HFFc6 (cell line): ENCODE results near the gene PCCA. TPM values are rescaled to one million over a fixed set of nuclear protein-coding genes. Genes with fewer than 3 reads are reported as not detected.

ENCODE experiments used
- DNase-seq: peaks from one replicate; pipeline ENCODE4 v3.0.0-alpha.2; 2018
- H3K27ac Mint-ChIP-seq: 2 replicates; pipeline ENCODE4 v1.8.0; 2020; ENCODE audit warnings: mild to moderate bottlenecking, mixed read lengths
- H3K27me3 Mint-ChIP-seq: 2 replicates; pipeline ENCODE4 v1.8.0; 2021; ENCODE audit warnings: mild to moderate bottlenecking, moderate library complexity, mixed read lengths; ENCODE audit not compliant: insufficient read depth
- H3K36me3 Mint-ChIP-seq: 2 replicates; pipeline ENCODE4 v1.8.0; 2021; ENCODE audit warnings: low read depth, mixed read lengths
- H3K4me1 Mint-ChIP-seq: 2 replicates; pipeline ENCODE4 v1.8.0; 2020; ENCODE audit warnings: low read depth, mixed read lengths
- H3K4me3 Mint-ChIP-seq: 2 replicates; pipeline ENCODE4 v1.8.0; 2020; ENCODE audit warnings: mild to moderate bottlenecking, moderate library complexity, mixed read lengths
- H3K9me3 Mint-ChIP-seq: 2 replicates; pipeline ENCODE4 v1.8.0; 2020; ENCODE audit warnings: mild to moderate bottlenecking, mixed read lengths
- CTCF ChIP-seq: fragments of 200-600 bp; sonication (generic); IDR thresholded peaks from 2 replicates; pipeline ENCODE4 v1.5.0; 2021; ENCODE audit warnings: antibody characterized with exemption, mild to moderate bottlenecking
- total RNA-seq, 6 experiments: library from RNA; stranded (reverse); fragmentation: NEBNext Ultra II Directional; extraction: Animal tissue kit (Norgen Biotek cat#: 25700); gene quantifications; 2 replicates in 1 of 6; 3 replicates in 5 of 6; pipeline ENCODE4 v1.2.3, GENCODE V29; 2021

The PCCA gene
- total RNA-seq, 6 experiments from 2014 or later = 12.9 to 16.9 (median 14.7) TPM

- DNase-seq = no peak
- H3K4me1 Mint-ChIP-seq = peaks cover 7% of the 10 kb centered on the region; the same call in 1 of the 2 replicates
- no peaks in the 10 kb centered on the region for H3K9me3 Mint-ChIP-seq
- no peak for TF ChIP-seq CTCF
- H3K36me3 Mint-ChIP-seq = peaks cover 9% of the 10 kb centered on the region
- H3K4me3 Mint-ChIP-seq = no peak overlapping the region
- H3K27ac Mint-ChIP-seq = no peak overlapping the region
- H3K27me3 Mint-ChIP-seq = peaks cover 5% of the 10 kb centered on the region
Observed at GRCh38 chr13:100534147-100534843, 445.4 kb downstream of the PCCA start.

GRCh38 chr13:100534911-100535310, 446.0 kb downstream of the PCCA start:
- peaks cover 7% of the 10 kb centered on the region; the same call in 1 of the 2 replicates for H3K4me1 Mint-ChIP-seq
- DNase-seq = no peak

GRCh38 chr13:100535426-100536135, 446.7 kb downstream of the PCCA start:
- H3K4me3 Mint-ChIP-seq = no peak overlapping the region
- H3K27me3 Mint-ChIP-seq = peaks cover 5% of the 10 kb centered on the region
- peaks cover 3% of the 10 kb centered on the region; the same call in 1 of the 2 replicates for H3K36me3 Mint-ChIP-seq
- TF ChIP-seq CTCF = no peak
- H3K9me3 Mint-ChIP-seq = no peaks in the 10 kb centered on the region
- no peak for DNase-seq
- peaks cover 6% of the 10 kb centered on the region for H3K4me1 Mint-ChIP-seq
- no peak overlapping the region for H3K27ac Mint-ChIP-seq

More at GRCh38 chr13:100534911-100535310, 446.0 kb downstream of the PCCA start:
- peaks cover 5% of the 10 kb centered on the region for H3K27me3 Mint-ChIP-seq
- no peaks in the 10 kb centered on the region for H3K9me3 Mint-ChIP-seq
- H3K4me3 Mint-ChIP-seq = no peak overlapping the region
- TF ChIP-seq CTCF = no peak
- peaks cover 3% of the 10 kb centered on the region for H3K36me3 Mint-ChIP-seq
- no peak overlapping the region for H3K27ac Mint-ChIP-seq

GRCh38 chr13:100536643-100537180, 447.8 kb downstream of the PCCA start:
- H3K9me3 Mint-ChIP-seq = no peaks in the 10 kb centered on the region
- H3K4me1 Mint-ChIP-seq = peaks cover 6% of the 10 kb centered on the region
- TF ChIP-seq CTCF = no peak
- H3K27ac Mint-ChIP-seq = no peak overlapping the region
- peaks cover 5% of the 10 kb centered on the region; the same call in 1 of the 2 replicates for H3K36me3 Mint-ChIP-seq
- H3K4me3 Mint-ChIP-seq = no peak overlapping the region
- peaks cover 4% of the 10 kb centered on the region for H3K27me3 Mint-ChIP-seq
- DNase-seq = no peak

- Mint-ChIP-seq H3K9me3 (no peaks in the 10 kb centered on the region), H3K4me3 (no peak overlapping the region), H3K4me1 (peaks cover 6% of the 10 kb centered on the region), H3K27ac (no peak overlapping the region), H3K36me3 (peaks cover 5% of the 10 kb centered on the region; the same call in 1 of the 2 replicates), H3K27me3 (peaks cover 4% of the 10 kb centered on the region)
- no peak for DNase-seq
- no peak for TF ChIP-seq CTCF
Observed at GRCh38 chr13:100537486-100537885, 448.6 kb downstream of the PCCA start.
